ENCODE measurements around the gene ANTXR1. TPM values are rescaled to one million over a fixed set of nuclear protein-coding genes. Genes with fewer than 3 reads are reported as not detected.

The ANTXR1 gene
- total RNA-seq, 1 experiment from 2014 or later = 25.7 TPM

DNA sequence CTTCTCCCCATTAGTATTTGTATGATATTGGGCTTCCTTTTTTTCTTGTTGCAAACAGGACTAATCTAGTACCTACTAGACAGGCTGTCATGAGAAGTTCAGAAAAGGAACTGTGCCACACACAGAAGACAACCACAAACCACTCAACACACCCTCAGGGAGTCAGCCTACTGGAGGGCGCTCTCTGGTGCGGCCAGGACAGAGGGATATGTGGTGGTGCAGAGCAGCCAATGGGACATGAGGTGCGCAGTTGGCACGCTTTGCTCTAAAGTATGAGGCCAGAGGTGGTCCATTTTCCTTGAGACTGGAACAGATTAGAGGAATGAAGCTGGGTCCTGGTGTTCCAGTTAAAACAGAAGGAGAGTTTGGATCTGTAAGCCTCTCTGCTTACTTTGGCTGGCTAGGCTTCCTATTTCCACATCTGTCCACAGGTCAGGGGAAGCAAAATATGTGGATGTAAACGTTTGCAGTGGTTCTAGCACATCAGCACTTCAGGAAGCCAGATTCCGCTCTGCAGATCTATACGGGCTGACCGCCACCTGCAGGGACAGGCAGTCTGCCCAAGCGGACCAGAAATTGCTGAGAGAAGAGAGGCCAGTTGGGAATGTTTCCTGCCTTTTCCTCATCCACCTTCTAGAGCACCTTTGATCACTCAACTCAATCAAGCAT lies 260.0 kb downstream of the ANTXR1 start:
- H4K20me1 ChIP-seq (ENCODE audit: insufficient read depth) = no peaks in the 10 kb centered on the region
- ChIA-PET RAD21 (ENCODE audit: low non-redundant PET in 1 of 2, low total read pairs in 2 of 2, uncharacterized antibody in 2 of 2, unreplicated experiment in 2 of 2) (no interaction called here), CTCF (no interaction called here), POLR2A (no interaction called here)
- no peak for ATAC-seq
- no peak overlapping the region for H2AFZ ChIP-seq (ENCODE audit: low read depth, low read length, poor library complexity, severe bottlenecking)
- H3K27me3 ChIP-seq (ENCODE audit: insufficient read depth, low read length) = no peaks in the 10 kb centered on the region
- no TSS peak for BruUV-seq (replicated peaks)
- H3K4me1 ChIP-seq (ENCODE audit: control insufficient read depth in 1 of 2, insufficient read depth in 2 of 2, low read length in 2 of 2) = no peaks in the 10 kb centered on the region
- DNase-seq (ENCODE audit: low read depth, low spot score) = no peak
- no peaks in the 10 kb centered on the region for H3K79me2 ChIP-seq (ENCODE audit: insufficient read depth, low read length)
- TF ChIP-seq POLR2AphosphoS5 (IDR thresholded peaks at IDR 0.05; ENCODE audit: low read depth, low read length) = no peak
- TF ChIP-seq JUND (IDR thresholded peaks at IDR 0.05) = no peak
- no peak for TF ChIP-seq POLR2A (IDR thresholded peaks at IDR 0.05; ENCODE audit: borderline replicate concordance, extremely low read depth, insufficient read depth, insufficient read length)
- TF ChIP-seq CEBPB (IDR thresholded peaks at IDR 0.05; ENCODE audit: low read depth) = no peak
- no peak for TF ChIP-seq TCF7L2 (IDR thresholded peaks at IDR 0.05; ENCODE audit: borderline replicate concordance, extremely low read depth, insufficient read depth, insufficient read length)
- TF ChIP-seq MAX (IDR thresholded peaks at IDR 0.05) = no peak
- no peak for TF ChIP-seq EZH2phosphoT487 (IDR thresholded peaks at IDR 0.05; ENCODE audit: borderline replicate concordance)
- no peak for TF ChIP-seq REST (IDR thresholded peaks at IDR 0.05; ENCODE audit: low read depth)
- TF ChIP-seq YY1 (IDR thresholded peaks at IDR 0.05; ENCODE audit: extremely low read depth, insufficient replicate concordance, low read depth, low read length) = no peak
- no peak for TF ChIP-seq RAD21 (IDR thresholded peaks at IDR 0.05; ENCODE audit: low read depth)
- TF ChIP-seq CBX3 (IDR thresholded peaks at IDR 0.05; ENCODE audit: low read depth) = no peak
- TF ChIP-seq, protein P1, sequence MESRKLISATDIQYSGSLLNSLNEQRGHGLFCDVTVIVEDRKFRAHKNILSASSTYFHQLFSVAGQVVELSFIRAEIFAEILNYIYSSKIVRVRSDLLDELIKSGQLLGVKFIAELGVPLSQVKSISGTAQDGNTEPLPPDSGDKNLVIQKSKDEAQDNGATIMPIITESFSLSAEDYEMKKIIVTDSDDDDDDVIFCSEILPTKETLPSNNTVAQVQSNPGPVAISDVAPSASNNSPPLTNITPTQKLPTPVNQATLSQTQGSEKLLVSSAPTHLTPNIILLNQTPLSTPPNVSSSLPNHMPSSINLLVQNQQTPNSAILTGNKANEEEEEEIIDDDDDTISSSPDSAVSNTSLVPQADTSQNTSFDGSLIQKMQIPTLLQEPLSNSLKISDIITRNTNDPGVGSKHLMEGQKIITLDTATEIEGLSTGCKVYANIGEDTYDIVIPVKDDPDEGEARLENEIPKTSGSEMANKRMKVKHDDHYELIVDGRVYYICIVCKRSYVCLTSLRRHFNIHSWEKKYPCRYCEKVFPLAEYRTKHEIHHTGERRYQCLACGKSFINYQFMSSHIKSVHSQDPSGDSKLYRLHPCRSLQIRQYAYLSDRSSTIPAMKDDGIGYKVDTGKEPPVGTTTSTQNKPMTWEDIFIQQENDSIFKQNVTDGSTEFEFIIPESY (IDR thresholded peaks at IDR 0.05; ENCODE audit: extremely low read depth, insufficient replicate concordance, low read length) = no peak
- TF ChIP-seq CTCF (IDR thresholded peaks at IDR 0.05 in 2 of 3, conservative IDR thresholded peaks at IDR 0.05 in 1 of 3; ENCODE audit: borderline replicate concordance in 1 of 3, insufficient read depth in 1 of 3, low read depth in 2 of 3, low read length in 2 of 3) = no peak
- TF ChIP-seq SP1 (IDR thresholded peaks at IDR 0.05; ENCODE audit: low read depth) = no peak
- TF ChIP-seq FOSL1 (IDR thresholded peaks at IDR 0.05; ENCODE audit: low read depth) = no peak
- TF ChIP-seq ZFX (IDR thresholded peaks at IDR 0.05) = no peak
- TF ChIP-seq SIN3A (IDR thresholded peaks at IDR 0.05; ENCODE audit: low read depth) = no peak
- H3K9me2 ChIP-seq (ENCODE audit: insufficient read depth) = no peaks in the 10 kb centered on the region
- H3K9me3 ChIP-seq (ENCODE audit: control insufficient read depth in 1 of 2, insufficient read depth in 1 of 2, low read depth in 1 of 2, low read length in 2 of 2) = no peaks in the 10 kb centered on the region
- intact Hi-C loops (cut with micrococcal nuclease) = no loop called here
- H3K27ac ChIP-seq (ENCODE audit: low read depth, low read length) = no peak overlapping the region
- H3K9ac ChIP-seq (ENCODE audit: low read length) = no peak overlapping the region
- H3K36me3 ChIP-seq (ENCODE audit: control insufficient read depth in 1 of 2, insufficient read depth in 2 of 2, low read length in 2 of 2) = no peaks in the 10 kb centered on the region
- no peak overlapping the region for H3K4me3 ChIP-seq (replicated peaks in 1 of 2; ENCODE audit: low read depth in 1 of 2, low read length in 2 of 2)
- no peak overlapping the region for H3K4me2 ChIP-seq (ENCODE audit: low read length)

All from HCT116 (cell line).